ENCODE measurements around the gene GALK2.

The GALK2 gene

GRCh38 chr15:49278751-49279150, 108.7 kb downstream of the GALK2 start:
- in situ Hi-C loops (cut with MboI; ENCODE audit: low sequenced_read_pairs), result no loop called here

DNA sequence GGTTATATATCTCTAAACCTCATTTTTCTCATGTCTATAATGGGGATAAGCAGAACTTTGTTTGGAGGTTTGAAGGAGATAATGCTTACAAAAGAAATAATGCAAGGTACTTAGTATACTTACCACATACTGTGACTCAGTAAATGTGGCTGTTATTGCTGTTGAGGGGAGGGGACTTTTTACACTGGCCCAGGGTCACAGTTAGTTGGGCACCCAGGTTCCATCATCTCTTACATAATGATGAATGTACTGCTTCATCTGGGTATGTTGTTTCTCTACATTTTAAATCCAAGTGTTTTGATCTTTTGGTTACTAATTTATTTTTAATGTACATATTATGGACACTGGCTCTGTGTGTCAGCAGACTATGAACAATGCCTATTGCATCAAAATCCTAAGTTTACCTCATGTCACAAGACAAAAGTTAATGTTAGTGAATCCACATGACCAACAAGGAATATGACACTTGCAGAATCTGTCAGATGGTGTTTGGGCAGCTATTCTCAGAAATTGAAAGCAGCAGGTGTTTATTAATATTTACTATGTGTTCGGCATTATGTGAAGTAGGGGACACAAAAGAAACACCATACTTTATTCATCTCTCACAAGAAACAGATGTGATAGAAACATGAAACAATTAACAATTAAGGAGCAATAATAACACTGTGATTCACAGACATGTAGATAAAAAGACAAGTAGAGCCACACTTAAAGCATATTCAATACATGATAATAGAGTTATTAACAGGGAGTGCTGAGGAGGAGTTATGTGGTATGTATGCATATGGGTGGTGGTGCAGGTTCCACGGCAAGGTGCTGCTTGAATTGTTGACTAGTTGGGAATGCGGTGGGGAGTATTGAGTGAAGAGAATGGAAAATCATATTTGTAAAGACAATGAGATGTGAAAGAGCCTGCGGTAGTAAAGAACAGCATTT, 109.7 kb downstream of the GALK2 start:
- in situ Hi-C loops (cut with MboI; ENCODE audit: low sequenced_read_pairs), result no loop called here

DNA sequence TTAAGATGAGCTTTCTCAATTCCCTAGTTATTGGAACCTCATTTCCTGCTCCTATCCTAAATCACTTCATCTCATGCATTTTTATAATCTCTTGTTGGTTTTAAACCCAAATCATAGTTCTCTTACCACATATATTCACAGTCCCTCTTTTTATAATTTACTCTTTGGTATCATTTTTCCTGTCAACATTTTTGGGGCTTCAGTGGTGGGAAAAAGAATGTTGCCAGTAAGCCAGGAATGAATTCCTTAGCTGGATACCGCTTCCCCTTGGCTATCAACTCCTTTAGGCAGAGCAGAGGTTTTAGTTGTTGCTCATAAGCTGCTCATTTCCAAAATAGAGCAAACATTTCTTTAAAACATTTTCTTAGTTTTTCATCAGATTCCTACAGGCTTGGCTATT, 112.3 kb downstream of the GALK2 start:
- in situ Hi-C loops (cut with MboI; ENCODE audit: low sequenced_read_pairs), result no loop called here

DNA sequence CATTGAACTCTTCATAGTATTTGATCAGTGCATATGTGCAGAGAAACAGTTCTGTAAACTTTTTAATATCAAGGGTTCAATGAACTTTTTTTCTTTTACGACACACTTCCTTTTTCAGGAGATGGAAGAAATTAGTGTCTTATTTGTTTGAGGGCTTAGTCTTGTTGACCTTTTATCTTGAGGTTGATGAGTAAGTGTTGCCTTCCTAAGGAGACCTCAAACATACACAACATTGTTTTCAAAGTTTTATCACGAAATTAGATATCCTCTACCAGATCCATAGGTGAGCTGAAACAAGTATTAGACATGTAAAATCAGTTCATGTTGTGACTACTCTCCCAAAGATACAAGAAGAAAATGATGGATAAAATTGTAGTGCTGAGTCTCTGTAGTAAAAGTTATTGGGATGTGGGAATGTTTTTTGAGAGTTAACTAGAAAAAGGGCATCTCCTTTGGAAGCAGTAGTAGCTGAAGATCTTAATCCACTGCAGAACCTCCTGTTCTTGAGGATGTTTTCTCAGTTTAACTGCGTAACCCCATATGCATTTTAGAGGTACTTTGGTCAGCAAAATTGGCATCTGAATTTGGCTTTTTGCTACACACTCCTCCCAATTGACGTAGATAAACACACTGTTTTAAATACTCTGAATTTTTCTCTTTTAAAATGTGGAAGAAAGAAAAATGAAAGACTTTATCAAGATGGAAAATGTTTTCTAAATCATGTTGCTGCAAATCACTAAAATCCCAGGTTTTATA, 116.8 kb downstream of the GALK2 start:
- in situ Hi-C loops (cut with MboI; ENCODE audit: low sequenced_read_pairs), result no loop called here

- in situ Hi-C loops (cut with MboI; ENCODE audit: low sequenced_read_pairs), result no loop called here
Observed at GRCh38 chr15:49287481-49287880, 117.4 kb downstream of the GALK2 start.

DNA sequence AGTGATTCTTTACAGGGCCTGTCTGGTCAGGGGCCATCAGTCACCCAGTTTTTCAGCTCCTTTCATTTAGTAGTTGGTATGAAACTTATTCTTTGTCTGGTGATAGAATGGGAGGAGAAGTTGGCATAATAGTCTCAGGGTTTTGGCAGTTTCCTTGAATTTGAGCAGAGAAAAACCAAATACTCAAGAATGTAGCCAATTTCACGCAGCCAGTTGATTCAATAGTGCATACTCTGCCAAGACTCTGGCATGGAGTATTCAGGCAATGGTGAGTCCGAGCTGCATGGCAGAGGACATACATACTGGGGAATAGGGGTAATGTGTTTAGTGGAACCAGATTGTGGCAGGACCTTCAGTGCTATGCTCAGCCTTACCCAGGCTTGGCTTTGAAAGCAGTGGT, 118.3 kb downstream of the GALK2 start:
- in situ Hi-C loops (cut with MboI; ENCODE audit: low sequenced_read_pairs), result no loop called here

- in situ Hi-C loops (cut with MboI; ENCODE audit: low sequenced_read_pairs), result no loop called here
Observed at GRCh38 chr15:49290191-49290590, 120.1 kb downstream of the GALK2 start.

- in situ Hi-C loops (cut with MboI; ENCODE audit: low sequenced_read_pairs), result no loop called here
Observed at GRCh38 chr15:49293941-49294340, 123.9 kb downstream of the GALK2 start.

GRCh38 chr15:49296258-49296657, 126.2 kb downstream of the GALK2 start:
- in situ Hi-C loops (cut with MboI; ENCODE audit: low sequenced_read_pairs), result no loop called here

DNA sequence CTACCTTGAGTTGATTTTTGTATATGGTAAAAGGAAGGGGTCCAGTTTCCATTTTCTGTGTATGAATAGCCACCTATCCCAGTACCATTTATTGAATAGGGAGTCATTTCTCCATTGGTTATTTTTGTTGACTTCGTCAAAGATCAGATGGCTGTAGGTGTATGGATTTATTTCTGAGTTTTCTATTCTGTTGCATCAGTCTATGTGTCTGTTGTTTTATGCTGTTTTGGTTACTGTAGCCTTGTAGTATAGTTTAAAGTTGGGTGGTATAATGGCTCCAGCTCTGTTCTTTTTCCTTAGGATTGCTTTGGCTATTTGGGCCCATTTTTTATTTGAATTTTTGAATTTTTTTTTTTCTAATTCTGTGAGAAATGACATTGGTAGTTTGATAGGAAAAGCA, 127.5 kb downstream of the GALK2 start:
- in situ Hi-C loops (cut with MboI; ENCODE audit: low sequenced_read_pairs), result no loop called here

GRCh38 chr15:49300856-49301255, 130.8 kb downstream of the GALK2 start:
- in situ Hi-C loops (cut with MboI; ENCODE audit: low sequenced_read_pairs), result no loop called here

DNA sequence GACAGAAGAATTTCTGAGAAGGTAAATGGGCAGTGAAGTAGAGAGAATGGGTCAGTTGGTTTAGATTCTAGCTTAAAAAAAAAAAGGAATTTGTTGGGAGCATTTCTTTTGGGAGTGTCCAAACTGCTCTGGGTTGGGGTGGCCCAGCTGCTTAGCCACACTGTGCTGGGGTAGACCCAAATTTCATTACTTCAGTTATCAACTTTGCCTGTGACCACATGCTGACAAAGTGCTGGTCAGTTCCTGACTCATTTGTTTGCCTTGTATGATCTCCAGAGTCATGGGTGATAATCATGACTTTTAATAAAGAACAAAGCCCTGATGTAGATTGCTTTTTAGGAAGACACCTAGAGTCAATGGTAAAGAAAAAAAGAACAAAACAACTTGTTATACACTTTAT, 131.5 kb downstream of the GALK2 start:
- in situ Hi-C loops (cut with MboI; ENCODE audit: low sequenced_read_pairs), result no loop called here

DNA sequence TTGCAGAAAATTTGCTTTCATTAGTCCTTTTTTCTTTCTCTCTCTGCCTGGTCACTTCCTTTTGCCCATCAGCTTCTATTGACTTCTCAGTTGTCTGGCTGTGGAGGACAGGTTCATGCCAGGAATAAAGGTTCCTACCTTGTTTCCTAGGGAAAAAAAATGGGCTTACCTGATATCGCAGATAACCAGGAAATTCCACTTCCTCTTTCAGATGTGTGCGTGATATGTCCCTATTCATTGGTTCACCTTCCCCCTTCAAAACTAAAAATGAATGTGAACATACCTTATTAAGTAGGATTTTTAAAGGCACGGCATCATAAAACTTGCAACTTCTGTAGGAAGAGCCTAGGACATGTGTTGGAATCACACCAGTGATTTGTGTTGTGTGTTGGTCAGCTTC, 133.0 kb downstream of the GALK2 start:
- in situ Hi-C loops (cut with MboI; ENCODE audit: low sequenced_read_pairs), result no loop called here

GRCh38 chr15:49306551-49306950, 136.5 kb downstream of the GALK2 start:
- in situ Hi-C loops (cut with MboI; ENCODE audit: low sequenced_read_pairs), result no loop called here

- in situ Hi-C loops (cut with MboI; ENCODE audit: low sequenced_read_pairs), result no loop called here
Observed at GRCh38 chr15:49308686-49309085, 138.6 kb downstream of the GALK2 start.

- in situ Hi-C loops (cut with MboI; ENCODE audit: low sequenced_read_pairs), result no loop called here
Observed at GRCh38 chr15:49309889-49310288, 139.8 kb downstream of the GALK2 start.

GRCh38 chr15:49313650-49314049, 143.6 kb downstream of the GALK2 start:
- in situ Hi-C loops (cut with MboI; ENCODE audit: low sequenced_read_pairs), result no loop called here

- in situ Hi-C loops (cut with MboI; ENCODE audit: low sequenced_read_pairs), result no loop called here
Observed at GRCh38 chr15:49314716-49315115, 144.7 kb downstream of the GALK2 start.

DNA sequence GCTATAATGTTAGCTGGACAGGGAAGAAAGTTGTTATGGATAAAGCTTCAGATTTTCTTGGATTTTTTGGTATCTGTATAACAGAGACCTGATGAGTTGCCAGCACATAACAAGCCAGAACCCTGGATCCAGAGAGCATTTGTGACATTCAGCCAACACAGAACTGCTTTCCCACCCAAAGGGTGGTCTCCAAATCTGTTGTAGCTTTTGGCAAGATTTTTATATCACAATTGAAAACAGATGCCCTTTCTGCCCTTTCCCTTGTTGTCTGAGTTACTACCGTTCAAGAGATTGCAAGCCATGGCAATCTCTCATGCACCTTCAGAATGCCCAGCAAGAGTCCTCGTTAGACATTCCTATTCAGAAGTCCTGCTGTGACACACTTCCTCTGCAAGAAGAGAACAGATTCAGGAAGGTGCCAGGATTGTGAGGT, 145.4 kb downstream of the GALK2 start:
- in situ Hi-C loops (cut with MboI; ENCODE audit: low sequenced_read_pairs), result no loop called here

DNA sequence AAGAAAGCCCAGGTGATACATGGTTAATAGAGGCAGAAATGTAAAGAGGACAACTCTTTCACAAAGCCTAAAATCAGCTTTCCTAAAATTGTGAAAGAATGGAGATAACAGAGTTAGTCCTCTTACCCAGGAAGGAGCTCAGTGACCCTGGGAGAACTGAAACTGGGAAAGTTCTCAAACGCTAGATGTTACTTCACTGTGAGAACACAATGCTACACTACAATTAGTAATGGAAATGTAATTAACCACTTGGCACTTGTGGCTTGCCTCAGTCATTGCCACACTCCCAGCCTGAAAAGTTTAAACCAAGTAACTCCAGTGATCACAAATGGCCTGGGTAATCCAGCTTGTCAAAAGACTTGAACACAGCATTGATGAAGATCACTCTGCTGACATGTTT, 150.3 kb downstream of the GALK2 start:
- in situ Hi-C loops (cut with MboI; ENCODE audit: low sequenced_read_pairs), result no loop called here

- in situ Hi-C loops (cut with MboI; ENCODE audit: low sequenced_read_pairs), result no loop called here
Observed at GRCh38 chr15:49323207-49323606, 153.2 kb downstream of the GALK2 start.

DNA sequence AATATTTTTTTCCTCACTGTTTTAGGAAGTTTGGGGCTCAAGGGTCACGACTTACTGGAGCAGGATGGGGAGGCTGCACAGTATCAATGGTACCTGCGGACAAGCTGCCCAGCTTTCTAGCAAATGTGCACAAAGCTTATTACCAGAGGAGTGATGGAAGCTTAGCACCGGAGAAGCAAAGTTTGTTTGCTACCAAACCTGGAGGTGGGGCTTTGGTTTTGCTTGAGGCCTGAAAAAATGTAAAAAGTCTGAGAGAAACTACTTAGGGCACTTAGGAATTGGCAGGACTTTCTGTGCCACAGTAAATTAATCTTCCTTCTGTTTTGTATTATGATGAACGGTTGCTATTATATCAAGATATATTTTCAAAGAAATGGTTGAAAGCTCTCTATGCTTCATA, 157.9 kb downstream of the GALK2 start:
- in situ Hi-C loops (cut with MboI; ENCODE audit: low sequenced_read_pairs), result no loop called here
